Measurements from ENCODE around the gene KDF1. TPM values are rescaled to one million over a fixed set of nuclear protein-coding genes. Genes with fewer than 3 reads are reported as not detected.
A peak's percentile ranks its signal among the peaks of the same experiment; 100 is the strongest.

KDF1 gene
- total and polyA plus RNA-seq, 2 of the 13 experiments (the other 11 are each of a cell fraction or from before 2014, with no cell fraction given): 1.9 to 4.9 TPM

- TF ChIP-seq PBX2 (CRISPR knock-in tag; IDR thresholded peaks at IDR 0.05): no peak
- TF ChIP-seq SMAD9 (CRISPR knock-in tag; IDR thresholded peaks at IDR 0.05): no peak
- TF ChIP-seq ZNF580 (CRISPR knock-in tag; IDR thresholded peaks at IDR 0.05; ENCODE audit: borderline replicate concordance, low read depth): no peak; the same call in none of the 2 replicates
- no peak for TF ChIP-seq ZNF383 (CRISPR knock-in tag; IDR thresholded peaks at IDR 0.05; ENCODE audit: borderline replicate concordance)
- TF ChIP-seq PHF8 (CRISPR knock-in tag; IDR thresholded peaks at IDR 0.05): peak; percentile 45; the same call in 1 of the 2 replicates
- peak; percentile 89; the same call in 1 of the 2 replicates for TF ChIP-seq HIVEP1 (CRISPR knock-in tag; IDR thresholded peaks at IDR 0.05)
- no peak for TF ChIP-seq MXD3 (CRISPR knock-in tag; IDR thresholded peaks at IDR 0.05)
- no peak for TF ChIP-seq SP2 (CRISPR knock-in tag; IDR thresholded peaks at IDR 0.05)
- TF ChIP-seq ZNF740 (CRISPR knock-in tag; IDR thresholded peaks at IDR 0.05): no peak
- TF ChIP-seq ZBTB10 (CRISPR knock-in tag; IDR thresholded peaks at IDR 0.05; ENCODE audit: borderline replicate concordance): no peak
- no peak for TF ChIP-seq ZNF30 (CRISPR knock-in tag; IDR thresholded peaks at IDR 0.05)
- peak; percentile 80 to 85 for TF ChIP-seq NR2F1 (CRISPR knock-in tag; IDR thresholded peaks at IDR 0.05)
- peak; percentile 89 for TF ChIP-seq HDAC1 (CRISPR knock-in tag; IDR thresholded peaks at IDR 0.05)
- no peak; the same call in 1 of the 2 replicates for TF ChIP-seq CBFB (CRISPR knock-in tag; IDR thresholded peaks at IDR 0.05)
- no peak for TF ChIP-seq GTF2F1 (IDR thresholded peaks at IDR 0.05; ENCODE audit: low read length)
- TF ChIP-seq KLF12 (CRISPR knock-in tag; IDR thresholded peaks at IDR 0.05; ENCODE audit: borderline replicate concordance): no peak; the same call in 1 of the 2 replicates
- peak; percentile 86 for TF ChIP-seq RBM22 (optimal IDR thresholded peaks at IDR 0.05; ENCODE audit: low read length)
- 0 out of 2 replicates have a peak, but pooled peaks have one; percentile 61 for TF ChIP-seq ZNF317 (CRISPR knock-in tag; IDR thresholded peaks at IDR 0.05)
- TF ChIP-seq FOSL1 (CRISPR knock-in tag; IDR thresholded peaks at IDR 0.05; ENCODE audit: borderline replicate concordance): no peak
- TF ChIP-seq RARG (CRISPR knock-in tag; IDR thresholded peaks at IDR 0.05; ENCODE audit: low read depth): no peak
- TF ChIP-seq NR2F2 (IDR thresholded peaks at IDR 0.05; ENCODE audit: borderline replicate concordance, low read depth): peak; percentile 98
- peak; percentile 26; the same call in 1 of the 2 replicates for TF ChIP-seq RBFOX2 (IDR thresholded peaks at IDR 0.05; ENCODE audit: low read depth, low read length)
- peak; percentile 89 for TF ChIP-seq TBL1XR1 (IDR thresholded peaks at IDR 0.05; ENCODE audit: borderline replicate concordance, low read length, partially characterized antibody)
- peak; percentile 94 to 96 for TF ChIP-seq EP300 (IDR thresholded peaks at IDR 0.05; ENCODE audit: low read depth in 2 of 2, low read length in 2 of 2)
- peak; percentile 91 for TF ChIP-seq EP300 (CRISPR knock-in tag; IDR thresholded peaks at IDR 0.05; ENCODE audit: borderline replicate concordance)
- TF ChIP-seq THYN1 (CRISPR knock-in tag; IDR thresholded peaks at IDR 0.05; ENCODE audit: borderline replicate concordance, low read depth): no peak
Measured at GRCh38 chr1:26910343-26911160, 49.7 kb downstream of the KDF1 start (continued).
